GM18508 (cell line): Measurements from ENCODE around the gene MON1B.

Source experiments
- ATAC-seq: cut with Tn5 transposase; IDR thresholded peaks from one replicate; pipeline ENCODE4 v1.9.1; 2021; ENCODE audit warnings: moderate number of reproducible peaks; ENCODE audit not compliant: insufficient read depth, unreplicated experiment

Gene MON1B

GRCh38 chr16:77194295-77195231, 3.6 kb downstream of the MON1B start:
- no peak for ATAC-seq

GRCh38 chr16:77195411-77195810, 4.4 kb downstream of the MON1B start:
- no peak for ATAC-seq

DNA sequence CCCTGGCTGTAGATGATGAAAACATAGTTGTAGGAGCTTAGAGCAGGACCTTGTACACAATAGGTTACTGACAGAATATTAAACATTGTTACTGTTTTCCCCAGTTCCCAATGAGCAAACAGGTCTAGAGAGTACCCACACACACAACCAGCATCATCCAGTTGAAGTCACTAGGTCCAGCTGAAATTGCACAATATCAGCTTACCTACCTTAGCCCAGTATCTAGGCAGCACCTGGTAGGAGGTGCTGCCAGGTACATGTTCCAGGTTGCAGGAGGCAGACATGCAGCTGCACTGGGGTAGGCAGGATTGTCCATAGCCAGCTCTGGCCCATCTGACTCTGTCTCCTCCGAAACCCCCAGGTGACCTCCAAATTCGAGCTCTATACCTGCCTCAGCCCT, 6.8 kb downstream of the MON1B start:
- no peak for ATAC-seq

GRCh38 chr16:77199211-77199610, 8.2 kb downstream of the MON1B start, which contains the start of gene SYCE1L:
Gene SYCE1L (plus strand): TSS chr16:77199408. CDS start chr16:77199452, 44 bp downstream.
- no peak for ATAC-seq

GRCh38 chr16:77206533-77206932, 15.5 kb downstream of the MON1B start:
- ATAC-seq, result no peak

GRCh38 chr16:77207030-77207429, 16.0 kb downstream of the MON1B start:
- ATAC-seq, result no peak

DNA sequence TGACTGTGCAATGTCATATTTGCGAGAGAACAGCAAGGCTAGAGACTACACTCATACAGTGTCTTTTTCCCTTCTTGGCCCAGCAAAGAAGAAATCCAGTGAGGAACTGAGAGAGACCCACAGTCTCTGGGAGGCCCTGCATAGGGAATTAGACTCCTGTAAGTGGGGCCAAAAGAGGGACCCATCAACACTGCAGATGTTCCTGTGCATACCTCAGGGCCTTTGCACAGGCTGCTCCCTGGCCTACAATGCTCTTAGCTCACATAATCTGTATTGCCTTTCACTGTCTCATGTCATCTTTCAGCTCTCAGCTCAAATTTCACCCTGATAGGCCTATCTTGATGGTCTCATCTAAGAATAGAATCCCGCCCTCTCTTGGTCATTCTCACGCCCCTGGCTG, 17.4 kb downstream of the MON1B start:
- no peak for ATAC-seq

GRCh38 chr16:77211880-77212740, 21.1 kb downstream of the MON1B start:
- peak; percentile 40 for ATAC-seq

- peak; percentile 40 for ATAC-seq
Observed at GRCh38 chr16:77212741-77213541, 22.0 kb downstream of the MON1B start.

DNA sequence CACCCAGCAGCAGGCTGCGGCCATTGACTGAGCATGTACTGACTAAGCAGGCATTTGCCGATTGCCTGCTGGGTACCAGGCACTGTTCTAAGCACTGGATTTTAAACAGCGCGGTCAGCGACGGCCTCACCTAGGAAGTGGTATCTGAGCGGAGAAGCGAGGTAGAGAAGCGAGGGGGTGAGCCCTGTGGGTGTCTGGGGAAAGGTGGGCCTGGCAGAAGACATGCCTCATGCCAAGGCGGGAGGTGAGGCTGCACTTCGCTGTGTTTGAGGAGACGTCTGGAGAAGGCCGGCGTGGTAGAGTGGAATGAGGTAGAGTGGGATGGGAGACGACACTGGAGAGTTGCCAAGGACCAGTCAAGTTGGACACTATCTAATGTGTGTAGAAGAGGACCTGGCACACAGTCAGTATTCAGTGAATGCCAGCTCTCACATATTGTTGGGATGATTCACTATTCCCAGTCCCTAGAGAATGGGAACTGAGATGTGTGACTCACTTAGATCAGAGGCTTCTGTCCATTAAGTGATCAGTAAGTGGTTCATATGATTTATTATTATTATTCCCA, 22.6 kb downstream of the MON1B start:
- no peak for ATAC-seq

DNA sequence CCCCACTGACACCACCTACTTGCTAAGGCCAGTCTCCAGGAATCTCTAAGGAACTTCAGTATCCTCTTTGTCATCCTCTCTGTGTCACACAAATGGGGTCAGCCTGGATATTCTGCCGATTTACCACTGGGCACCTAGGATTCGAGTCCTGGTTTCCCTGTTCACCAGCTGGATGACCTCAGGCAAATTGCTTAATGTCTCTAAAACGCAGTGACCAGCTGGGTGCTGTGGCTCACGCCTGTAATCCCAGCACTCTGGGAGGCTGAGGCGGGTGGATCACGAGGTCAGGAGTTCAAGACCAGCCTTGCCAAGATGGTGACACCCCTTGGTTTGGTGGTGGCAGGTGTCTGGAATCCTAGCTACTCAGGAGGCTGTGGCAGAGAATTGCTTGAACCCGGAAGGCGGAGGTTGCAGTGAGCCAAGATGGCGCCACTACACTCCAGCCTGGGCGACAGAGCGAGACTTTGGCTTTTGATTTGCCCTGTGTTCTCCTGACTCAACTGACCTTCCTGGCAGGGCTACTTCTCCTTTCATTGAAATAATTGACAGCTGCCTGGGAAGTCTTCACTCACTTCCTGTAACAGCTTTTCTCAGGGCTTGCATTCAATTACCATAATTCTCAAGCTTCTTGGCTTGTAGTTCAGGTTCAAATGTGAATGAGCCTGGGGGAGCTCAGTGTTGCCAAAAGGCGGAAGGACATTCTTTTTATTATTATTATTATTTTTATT, 23.6 kb downstream of the MON1B start:
- no peak for ATAC-seq

DNA sequence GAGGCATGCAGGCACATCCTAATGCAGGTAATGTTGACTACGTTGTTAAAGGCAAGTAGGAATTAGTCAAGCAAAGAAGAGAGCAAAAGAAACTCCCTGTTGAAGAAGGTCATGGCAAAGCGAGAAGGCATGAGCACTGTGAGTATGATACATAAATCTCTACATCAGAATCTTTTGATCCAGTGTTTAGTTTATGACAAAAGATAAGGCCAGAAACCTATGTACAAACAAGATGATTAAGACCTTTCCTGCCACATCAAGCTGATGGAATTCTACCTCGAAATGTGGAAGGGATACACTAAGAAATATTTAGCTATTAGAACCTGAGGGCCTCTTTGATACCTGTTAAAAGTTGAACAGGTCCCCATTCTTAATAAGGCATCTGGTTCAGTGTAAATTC, 28.4 kb downstream of the MON1B start:
- no peak for ATAC-seq

DNA sequence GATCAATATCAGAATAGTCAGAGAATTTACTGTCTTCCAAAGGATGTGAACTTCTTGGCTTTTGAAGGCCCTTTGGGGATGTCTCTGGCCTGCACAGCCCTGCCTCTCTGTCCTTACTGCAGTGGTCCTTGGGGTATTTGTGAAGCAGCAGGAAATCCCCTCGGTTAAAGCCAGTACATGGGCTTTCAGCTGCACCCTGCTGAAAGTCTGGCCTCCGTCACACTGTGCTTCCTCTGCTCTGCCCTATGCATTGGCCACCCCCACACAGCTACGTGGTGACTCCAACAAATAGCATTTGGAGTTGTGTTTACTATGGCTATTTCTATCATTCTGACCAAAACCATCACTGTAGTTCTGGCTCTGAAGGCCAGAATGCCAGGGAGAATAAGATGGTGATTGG, 29.4 kb downstream of the MON1B start:
- no peak for ATAC-seq

DNA sequence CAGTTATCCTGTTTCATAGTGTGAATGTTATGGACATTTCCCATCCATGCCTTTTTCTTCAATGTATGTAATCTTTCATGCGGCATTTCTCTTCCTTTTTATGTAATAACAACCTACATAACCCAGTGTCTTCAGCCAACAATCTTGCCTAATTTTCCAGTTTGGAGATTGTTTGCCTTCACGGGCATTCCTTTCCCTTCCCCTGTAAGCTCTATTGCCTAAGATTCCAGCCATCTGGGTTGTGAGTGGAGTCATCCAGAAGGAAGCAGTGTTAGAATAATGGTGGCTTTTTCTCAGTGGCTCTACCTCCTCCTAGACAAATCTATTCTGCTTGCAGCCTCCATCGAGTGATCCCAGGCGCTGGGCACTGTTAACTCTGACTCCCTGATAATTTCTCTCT, 30.5 kb downstream of the MON1B start:
- no peak for ATAC-seq

- ATAC-seq, result no peak
Observed at GRCh38 chr16:77223184-77223583, 32.2 kb downstream of the MON1B start.

- ATAC-seq, result no peak
Observed at GRCh38 chr16:77225182-77225581, 34.2 kb downstream of the MON1B start.

DNA sequence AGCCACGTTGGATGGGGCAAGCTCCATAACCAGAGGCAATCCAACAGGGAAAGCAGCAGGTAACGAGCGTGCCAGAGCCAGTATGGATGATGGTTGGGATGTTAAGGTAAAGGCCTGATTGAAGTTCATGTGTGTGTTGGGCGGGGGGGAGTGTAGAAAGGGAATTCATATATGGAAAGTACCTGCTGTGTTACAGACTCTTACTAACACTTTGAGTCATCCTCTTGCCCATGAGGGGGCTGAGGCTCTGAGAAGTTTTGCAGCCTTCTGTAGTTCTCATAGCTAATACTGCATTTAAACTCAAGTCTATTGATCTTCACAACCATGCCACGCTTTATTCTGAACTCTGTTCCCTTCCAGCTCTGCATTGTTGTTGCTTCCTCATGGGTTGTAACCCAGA, 36.8 kb downstream of the MON1B start:
- peak; percentile 83 for ATAC-seq

- no peak for ATAC-seq
Observed at GRCh38 chr16:77231047-77231446, 40.1 kb downstream of the MON1B start.

DNA sequence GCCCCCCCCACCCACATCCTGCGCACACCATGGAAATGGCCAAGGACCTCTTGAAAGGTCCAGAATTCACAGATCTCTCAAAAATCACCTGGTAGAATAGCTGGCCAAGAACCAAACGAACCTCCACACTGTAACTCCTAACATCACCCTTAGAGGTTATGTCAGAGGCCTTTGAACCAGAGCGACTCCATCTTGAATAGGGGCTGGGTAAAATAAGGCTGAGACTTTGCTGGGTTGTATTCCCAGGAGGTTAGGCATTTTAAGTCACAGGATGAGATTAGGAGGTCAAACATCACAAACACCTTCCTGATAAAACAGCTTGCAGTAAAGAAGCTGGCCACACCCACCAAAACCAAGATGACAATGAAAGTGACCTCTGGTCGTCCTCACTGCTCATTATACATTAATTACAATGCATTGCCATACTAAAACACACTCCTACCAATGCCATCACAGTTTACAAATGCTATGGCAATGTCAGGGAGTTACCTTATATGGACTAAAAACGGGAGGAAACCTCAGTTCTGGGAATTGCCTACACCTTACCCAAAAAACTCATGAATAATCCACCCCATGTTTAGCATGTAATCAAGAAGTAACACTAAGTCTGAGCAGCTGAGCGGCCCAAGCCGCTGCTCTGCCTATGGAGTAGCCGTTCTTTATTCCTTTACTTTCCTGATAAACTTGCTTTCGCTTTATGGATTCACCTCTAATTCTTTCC, 43.0 kb downstream of the MON1B start:
- ATAC-seq, result no peak
